Dendritic cell treated with granulocyte-macrophage colony-stimulating factor and Interleukin-4, amounts not matched to agents 40 ng/mL and 50 ng/mL, for 4 days (primary cell): ENCODE results near the gene ANKRD9.

Source experiments
- H3K27ac Mint-ChIP-seq: one replicate; pipeline ENCODE4 v1.8.0; 2022; ENCODE audit warnings: mild to moderate bottlenecking, mixed read lengths
- H3K27me3 Mint-ChIP-seq: one replicate; pipeline ENCODE4 v1.8.0; 2022; ENCODE audit warnings: mild to moderate bottlenecking, mixed read lengths
- H3K36me3 Mint-ChIP-seq: one replicate; pipeline ENCODE4 v1.8.0; 2022; ENCODE audit warnings: low read depth, mixed read lengths
- H3K4me1 Mint-ChIP-seq: one replicate; pipeline ENCODE4 v1.8.0; 2022; ENCODE audit warnings: low read depth, mixed read lengths
- H3K4me3 Mint-ChIP-seq: one replicate; pipeline ENCODE4 v1.8.0; 2022; ENCODE audit warnings: mild to moderate bottlenecking, moderate library complexity, mixed read lengths
- H3K9me3 Mint-ChIP-seq: one replicate; pipeline ENCODE4 v1.8.0; 2022; ENCODE audit warnings: mixed read lengths
- intact Hi-C: fragments of 100-400 bp; cut with micrococcal nuclease; formaldehyde crosslinking; loops from one replicate; pipeline ENCODE4 v1.15.0; 2022

The ANKRD9 gene

DNA sequence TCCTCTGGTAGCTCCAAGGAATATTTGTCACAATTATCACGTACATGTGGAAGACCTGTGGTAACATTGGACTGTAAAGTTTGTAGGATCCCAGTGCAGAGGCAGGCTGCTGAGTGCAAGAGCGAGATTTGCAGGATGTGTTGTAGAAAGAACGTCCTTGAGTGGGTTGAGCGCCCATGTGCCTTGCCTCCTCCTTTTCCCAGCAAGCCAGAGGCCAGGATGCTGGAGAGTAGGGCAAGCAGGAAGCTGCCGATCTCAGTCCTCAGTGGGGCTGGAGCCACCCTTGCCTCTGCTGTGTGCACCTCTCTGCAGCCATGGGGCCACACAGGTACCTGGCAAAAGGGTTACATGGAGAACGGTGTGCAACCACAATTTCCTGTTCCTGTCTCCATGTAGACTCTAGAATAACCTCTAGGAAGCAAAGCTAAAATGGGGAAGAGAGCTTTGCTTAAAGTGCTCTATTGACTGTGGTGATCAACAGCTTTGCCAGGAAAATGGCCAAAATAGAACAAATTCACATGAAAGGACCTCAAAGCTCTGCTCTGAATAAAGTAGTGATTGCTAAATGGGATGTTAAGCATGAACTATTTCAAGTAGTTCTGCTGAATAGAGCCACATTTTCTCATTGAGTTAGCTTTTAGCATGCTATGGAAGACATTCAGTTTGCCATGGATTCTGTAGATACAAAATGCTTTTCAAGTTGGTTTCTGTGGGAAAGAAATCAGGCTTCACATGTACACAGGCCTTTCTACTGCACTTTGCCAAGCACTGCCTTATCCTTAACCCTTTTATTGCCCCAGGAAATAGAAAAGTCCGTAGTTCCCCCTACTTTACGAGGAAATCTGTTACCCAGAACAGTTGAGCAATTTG, 37.4 kb downstream of the ANKRD9 start:
- Mint-ChIP-seq H3K4me3 (no peak overlapping the region), H3K9me3 (no peaks in the 10 kb centered on the region), H3K27ac (no peak overlapping the region), H3K4me1 (no peaks in the 10 kb centered on the region), H3K27me3 (no peaks in the 10 kb centered on the region), H3K36me3 (peaks cover 75% of the 10 kb centered on the region)
- intact Hi-C loops, result no loop called here

- peaks cover 5% of the 10 kb centered on the region for H3K4me1 Mint-ChIP-seq
- H3K36me3 Mint-ChIP-seq, result peaks cover 84% of the 10 kb centered on the region
- no peaks in the 10 kb centered on the region for H3K9me3 Mint-ChIP-seq
- H3K4me3 Mint-ChIP-seq, result no peak overlapping the region
- H3K27ac Mint-ChIP-seq, result no peak overlapping the region
- intact Hi-C loops, result no loop called here
- no peaks in the 10 kb centered on the region for H3K27me3 Mint-ChIP-seq
Observed at GRCh38 chr14:102469261-102469660, 40.3 kb downstream of the ANKRD9 start.

- Mint-ChIP-seq H3K36me3 (peaks cover 82% of the 10 kb centered on the region), H3K27me3 (no peaks in the 10 kb centered on the region), H3K4me3 (no peak overlapping the region), H3K4me1 (peaks cover 5% of the 10 kb centered on the region), H3K27ac (no peak overlapping the region), H3K9me3 (no peaks in the 10 kb centered on the region)
- intact Hi-C loops, result no loop called here
Observed at GRCh38 chr14:102464846-102465341, 44.7 kb downstream of the ANKRD9 start.

DNA sequence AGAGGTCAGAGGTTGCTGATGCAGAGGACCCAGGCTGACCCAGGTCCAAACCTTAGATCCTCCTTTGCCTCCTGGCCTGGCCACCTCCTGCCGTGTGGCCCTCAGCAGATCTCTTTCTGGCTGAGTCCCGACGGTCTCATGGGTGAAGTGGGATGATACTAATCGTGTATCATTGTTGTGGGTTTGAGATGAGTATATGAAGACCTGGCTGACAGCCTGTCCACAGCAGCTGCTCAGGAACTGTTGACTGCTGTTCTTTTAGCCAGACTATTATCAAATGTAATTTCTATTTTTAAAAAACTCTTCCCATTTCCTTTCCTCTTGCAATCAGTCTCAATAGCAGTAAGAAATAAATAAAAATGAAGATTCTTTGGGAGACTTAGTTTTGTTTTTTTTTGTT, 45.6 kb downstream of the ANKRD9 start:
- Mint-ChIP-seq H3K9me3 (no peaks in the 10 kb centered on the region), H3K27me3 (no peaks in the 10 kb centered on the region), H3K27ac (no peak overlapping the region)

DNA sequence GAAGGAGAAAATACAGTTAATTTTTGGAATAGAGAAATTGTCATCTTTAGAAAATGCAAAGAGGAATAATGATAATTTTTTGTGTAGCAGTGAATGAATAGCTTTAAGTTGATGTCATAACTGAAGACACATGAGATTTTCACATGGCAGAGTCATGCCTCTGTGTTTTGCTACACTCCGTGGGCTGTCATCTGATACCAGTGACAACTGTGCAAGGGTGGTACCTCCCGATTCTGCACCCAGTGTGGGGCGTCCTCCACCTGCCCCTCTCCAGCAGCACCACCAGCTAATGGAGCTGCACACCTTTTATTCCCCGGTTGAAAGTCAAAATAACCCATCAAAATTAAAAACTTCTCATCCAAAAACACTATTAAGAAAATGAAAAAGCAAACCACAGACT, 47.2 kb downstream of the ANKRD9 start:
- no peak overlapping the region for H3K4me3 Mint-ChIP-seq
- H3K27ac Mint-ChIP-seq, result no peak overlapping the region
- peaks cover 81% of the 10 kb centered on the region for H3K36me3 Mint-ChIP-seq
- H3K4me1 Mint-ChIP-seq, result peaks cover 5% of the 10 kb centered on the region
- no peaks in the 10 kb centered on the region for H3K9me3 Mint-ChIP-seq
- no peaks in the 10 kb centered on the region for H3K27me3 Mint-ChIP-seq
- intact Hi-C loops, result no loop called here

More for the DNA sequence above, 45.6 kb downstream of the ANKRD9 start:
- Mint-ChIP-seq H3K36me3 (peaks cover 82% of the 10 kb centered on the region), H3K4me3 (no peak overlapping the region), H3K4me1 (peaks cover 5% of the 10 kb centered on the region)
- intact Hi-C loops, result no loop called here

DNA sequence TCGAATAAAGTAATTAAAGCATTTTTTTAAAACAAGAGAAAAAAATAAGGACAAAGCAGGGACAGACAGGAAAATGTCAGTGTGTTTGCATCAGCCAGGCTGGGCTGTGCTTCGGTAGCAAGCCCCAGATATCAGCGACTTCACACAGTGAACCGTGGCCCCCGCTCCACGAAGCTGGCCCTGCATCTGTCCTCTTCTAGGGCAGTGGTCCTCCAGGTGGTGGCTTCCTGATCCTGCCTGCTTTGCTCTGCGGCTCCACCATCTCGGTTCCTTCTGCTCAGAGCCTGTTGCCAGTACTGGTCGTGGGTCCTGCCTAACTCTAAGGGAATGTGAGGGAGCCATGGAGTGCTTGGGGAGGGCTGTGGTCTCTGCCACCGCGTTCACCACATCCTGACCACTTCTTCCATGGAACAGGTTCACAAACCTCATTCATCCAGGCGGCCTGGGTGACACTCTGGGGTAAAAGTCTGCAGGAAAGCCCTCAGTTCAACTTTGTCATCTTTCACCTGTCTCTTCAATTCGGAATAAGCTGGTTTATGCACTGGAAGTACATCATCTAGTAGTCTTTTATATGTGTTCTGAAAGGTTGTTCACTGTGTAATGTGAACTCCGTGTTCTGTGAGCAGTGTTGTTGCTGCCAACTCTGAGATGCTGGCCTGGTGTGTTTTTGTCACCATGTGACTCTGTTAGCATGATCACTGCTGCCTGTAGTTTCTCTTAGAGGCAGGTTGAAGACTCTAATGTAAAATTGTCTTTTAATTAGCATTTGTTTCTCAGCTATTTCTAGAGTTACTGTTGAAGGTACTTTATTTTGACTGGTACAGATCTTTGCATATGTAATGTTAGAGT, 47.9 kb downstream of the ANKRD9 start:
- intact Hi-C loops, result no loop called here

GRCh38 chr14:102457509-102457908, 52.1 kb downstream of the ANKRD9 start:
- intact Hi-C loops, result no loop called here
- no peak overlapping the region for H3K4me3 Mint-ChIP-seq
- no peaks in the 10 kb centered on the region for H3K4me1 Mint-ChIP-seq
- H3K27ac Mint-ChIP-seq, result no peak overlapping the region
- H3K9me3 Mint-ChIP-seq, result no peaks in the 10 kb centered on the region
- H3K36me3 Mint-ChIP-seq, result peaks cover 86% of the 10 kb centered on the region
- no peaks in the 10 kb centered on the region for H3K27me3 Mint-ChIP-seq

More for the DNA sequence above, 47.9 kb downstream of the ANKRD9 start:
- no peaks in the 10 kb centered on the region for H3K27me3 Mint-ChIP-seq
- peaks cover 4% of the 10 kb centered on the region for H3K4me1 Mint-ChIP-seq
- peaks cover 81% of the 10 kb centered on the region for H3K36me3 Mint-ChIP-seq
- H3K9me3 Mint-ChIP-seq, result no peaks in the 10 kb centered on the region
- no peak overlapping the region for H3K27ac Mint-ChIP-seq
- no peak overlapping the region for H3K4me3 Mint-ChIP-seq

DNA sequence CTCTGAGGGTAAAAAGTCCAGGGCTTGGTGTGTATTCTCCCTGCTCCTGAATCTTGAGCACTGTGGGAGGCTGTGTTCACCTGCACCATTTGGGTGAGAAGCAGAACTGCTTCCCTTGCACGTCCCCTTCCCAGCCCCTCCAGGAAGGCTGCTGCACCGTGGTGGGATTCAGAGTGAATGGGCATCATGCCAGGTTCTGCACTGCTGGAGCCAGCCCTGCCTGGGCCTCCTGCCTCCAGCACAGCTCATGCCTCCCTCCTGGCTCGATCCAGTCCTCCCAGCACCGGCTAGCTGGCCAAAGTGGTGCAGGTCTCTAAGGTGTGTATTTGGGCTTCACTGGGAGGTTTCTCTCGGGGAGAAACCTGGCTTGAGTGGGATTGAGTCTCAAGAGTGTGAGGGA, 54.9 kb downstream of the ANKRD9 start:
- no peak overlapping the region for H3K27ac Mint-ChIP-seq
- H3K27me3 Mint-ChIP-seq, result no peaks in the 10 kb centered on the region
- peaks cover 99% of the 10 kb centered on the region for H3K36me3 Mint-ChIP-seq
- no peaks in the 10 kb centered on the region for H3K9me3 Mint-ChIP-seq
- H3K4me1 Mint-ChIP-seq, result no peaks in the 10 kb centered on the region
- intact Hi-C loops, result no loop called here
- H3K4me3 Mint-ChIP-seq, result no peak overlapping the region

DNA sequence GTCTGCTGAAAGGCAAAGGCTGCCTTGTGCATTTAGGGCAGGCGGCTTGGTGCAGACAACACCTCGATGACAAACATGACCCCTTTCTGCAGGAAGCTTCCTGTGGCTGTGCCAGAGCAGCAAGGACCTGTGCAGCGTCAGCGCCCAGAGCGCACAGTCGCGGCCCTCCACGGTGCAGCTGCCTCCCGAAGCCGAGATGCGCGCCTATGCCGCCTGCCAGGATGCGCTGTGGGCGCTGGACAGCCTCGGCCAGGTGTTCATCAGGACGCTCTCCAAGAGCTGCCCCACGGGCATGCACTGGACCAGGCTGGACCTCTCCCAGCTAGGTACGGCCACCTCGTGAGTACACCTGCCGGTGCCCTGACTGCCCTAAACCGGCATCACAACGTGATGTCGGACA, 57.3 kb downstream of the ANKRD9 start:
- Mint-ChIP-seq H3K27me3 (no peaks in the 10 kb centered on the region), H3K36me3 (peaks cover 91% of the 10 kb centered on the region)

More for the DNA sequence above, 57.3 kb downstream of the ANKRD9 start:
- intact Hi-C loops, result no loop called here
- Mint-ChIP-seq H3K4me3 (no peak overlapping the region), H3K9me3 (no peaks in the 10 kb centered on the region), H3K27ac (no peak overlapping the region), H3K4me1 (no peaks in the 10 kb centered on the region)
